ENCODE data around the gene BTBD7.

- no peak for TF ChIP-seq POLR2A (IDR thresholded peaks at IDR 0.05)
- no peak for TF ChIP-seq CTCF (IDR thresholded peaks at IDR 0.05)
- no peak for TF ChIP-seq EP300 (IDR thresholded peaks at IDR 0.05; ENCODE audit: low read depth)
- TF ChIP-seq POLR2AphosphoS5 (IDR thresholded peaks at IDR 0.05): no peak
Observed at GRCh38 chr14:93299416-93299815, 33.4 kb downstream of the BTBD7 start.
